ENCODE results near the gene OLFM1.
"Not testable (repeated sequence)": the region's sequence is repeated elsewhere in the genome, so short reads cannot be mapped to it uniquely, and the experiment has no call there.

Gene OLFM1

GRCh38 chr9:135135929-135136315, 48.5 kb downstream of the OLFM1 start:
- DNase-seq: no peak

GRCh38 chr9:135136481-135136880, 49.0 kb downstream of the OLFM1 start:
- DNase-seq: peak; percentile 84

DNA sequence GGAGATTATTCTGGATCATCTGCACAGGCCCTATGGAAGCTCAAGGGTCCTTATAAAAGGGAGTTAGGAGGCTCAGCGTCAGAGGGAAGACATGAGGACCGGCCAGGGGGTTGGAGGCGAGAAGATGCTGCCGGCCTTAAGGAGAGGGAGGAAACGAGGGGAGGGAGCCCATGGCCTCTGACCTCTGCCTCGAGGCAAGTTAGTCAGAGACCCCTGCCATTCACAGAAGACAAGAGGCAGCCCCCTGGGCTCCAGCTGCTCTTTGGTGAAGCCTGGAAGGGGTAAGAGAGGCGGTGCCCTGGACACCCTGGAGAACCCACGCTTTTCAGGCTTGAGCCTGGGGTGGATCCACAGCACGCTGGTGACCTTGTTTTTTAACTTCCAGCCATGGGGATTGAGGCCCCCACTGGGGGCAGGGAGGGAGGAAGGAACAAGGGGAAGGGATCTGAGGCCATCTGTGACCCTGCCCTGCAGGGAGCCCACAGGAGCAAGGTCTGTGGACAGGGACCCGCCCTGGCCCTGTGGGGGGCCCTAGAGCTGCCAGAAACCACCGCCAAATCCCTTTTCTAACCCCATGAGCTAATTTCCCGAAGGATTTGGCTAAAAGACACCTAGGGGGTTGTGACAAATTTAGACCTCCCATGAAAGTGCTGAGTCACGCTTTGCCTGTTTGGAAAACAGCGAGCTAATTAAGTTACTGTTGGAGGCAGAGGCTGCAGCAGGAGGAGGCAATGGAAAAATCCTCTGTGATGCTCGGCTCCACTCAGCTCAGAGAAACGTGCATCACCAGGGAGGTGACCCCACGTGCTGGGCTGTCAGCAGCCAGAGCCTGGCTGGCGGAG, 49.7 kb downstream of the OLFM1 start:
- DNase-seq: peak; percentile 89

- DNase-seq: no peak
Observed at GRCh38 chr9:135138078-135138855, 50.8 kb downstream of the OLFM1 start.

DNA sequence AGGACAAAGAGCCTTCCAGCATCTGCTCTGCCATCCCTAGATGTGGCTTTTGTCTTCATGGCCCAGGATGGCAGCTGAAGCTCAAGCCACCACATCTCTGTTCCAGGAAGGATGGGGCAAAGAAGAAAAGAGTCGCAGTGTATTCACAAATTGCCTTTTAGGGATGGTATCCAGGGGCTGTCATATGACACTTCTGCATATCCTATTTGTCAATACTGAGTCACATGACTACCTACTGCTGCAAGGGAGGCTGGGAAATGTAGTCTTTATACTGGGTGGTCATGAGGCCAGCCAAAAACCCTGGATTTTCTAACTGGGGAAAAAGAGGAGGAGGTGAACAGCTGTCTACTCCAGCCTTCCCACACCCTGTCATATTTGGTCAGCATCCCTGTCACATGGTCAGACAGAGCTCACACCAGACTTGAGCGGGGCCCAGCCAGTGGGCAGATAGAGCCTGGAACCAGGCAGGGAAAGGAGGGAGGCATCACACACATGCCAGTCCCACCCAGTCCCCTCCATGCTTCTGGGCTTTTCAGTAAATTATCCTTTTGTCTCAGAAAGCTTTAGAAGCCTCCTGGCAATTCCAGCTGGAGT, 52.0 kb downstream of the OLFM1 start:
- peak; percentile 31 for DNase-seq

- DNase-seq: no peak
Observed at GRCh38 chr9:135141183-135141774, 53.8 kb downstream of the OLFM1 start.

DNA sequence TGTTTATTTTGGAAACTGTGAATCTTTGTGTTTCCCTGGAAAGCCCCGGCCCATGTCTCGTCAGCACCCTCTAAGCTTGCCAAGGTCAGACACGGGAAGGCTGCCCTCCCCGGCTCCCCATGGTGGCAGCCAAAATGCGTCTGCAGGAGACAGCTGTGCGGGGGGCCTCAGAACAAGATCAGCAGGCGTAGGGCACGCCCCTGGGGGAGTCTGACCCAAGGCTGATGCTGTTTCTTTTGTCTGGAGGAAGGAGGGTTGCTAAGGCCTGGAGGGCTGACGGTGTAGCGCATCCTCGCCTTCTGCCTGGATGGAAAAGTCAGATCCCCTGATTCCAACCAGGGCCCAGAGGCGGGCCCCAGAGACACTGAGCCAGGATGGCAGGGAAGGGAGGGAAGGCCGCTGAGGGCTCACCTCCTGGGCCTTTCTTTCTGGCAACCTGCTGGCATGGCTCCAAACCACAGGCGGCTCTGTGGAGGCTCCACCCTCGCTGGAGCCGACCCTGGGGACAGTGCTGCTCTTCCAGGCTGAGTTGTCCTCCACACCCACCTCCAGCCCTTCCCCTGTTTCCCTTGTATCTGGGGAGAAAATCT, 57.2 kb downstream of the OLFM1 start:
- DNase-seq: peak; percentile 77

DNA sequence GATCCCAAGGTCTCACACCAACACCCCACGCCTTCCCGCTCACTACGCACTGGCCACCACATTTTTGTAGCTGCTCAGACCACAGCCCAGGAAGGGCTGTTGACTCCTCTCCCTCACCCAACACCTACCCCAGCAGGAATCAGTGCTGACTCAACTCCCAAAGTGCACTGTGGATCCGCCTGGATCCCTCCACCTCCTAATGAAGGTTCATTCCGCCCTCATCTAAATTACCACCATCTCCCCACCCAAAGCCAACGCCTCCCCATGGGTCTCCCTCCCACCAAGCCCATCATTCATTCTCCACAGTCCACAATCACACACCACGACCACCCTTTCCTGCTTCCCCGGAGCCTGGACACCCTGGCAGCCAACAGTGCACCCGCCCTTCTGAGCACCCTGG, 57.8 kb downstream of the OLFM1 start:
- no peak for DNase-seq

- DNase-seq: no peak
Observed at GRCh38 chr9:135146241-135146640, 58.8 kb downstream of the OLFM1 start.

- peak; percentile 26 for DNase-seq
Observed at GRCh38 chr9:135146766-135147473, 59.5 kb downstream of the OLFM1 start.

DNA sequence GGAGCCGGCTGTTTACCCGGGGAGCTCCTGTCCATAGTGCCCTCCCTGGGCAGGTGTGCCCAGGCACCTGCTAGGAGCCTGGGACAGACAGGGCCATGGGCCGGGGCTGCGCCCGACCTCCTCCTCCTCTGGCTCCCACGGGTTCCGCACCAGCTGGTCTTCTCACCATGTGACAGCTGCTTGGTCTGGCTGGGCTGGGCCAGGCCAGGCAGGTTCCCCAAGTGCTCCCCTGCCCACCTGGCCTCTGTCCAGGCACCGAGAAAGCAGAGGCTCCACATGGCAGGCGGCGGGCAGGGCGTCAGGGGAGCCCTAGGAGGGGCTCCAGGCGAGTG, 60.0 kb downstream of the OLFM1 start:
- peak; percentile 26 for DNase-seq

DNA sequence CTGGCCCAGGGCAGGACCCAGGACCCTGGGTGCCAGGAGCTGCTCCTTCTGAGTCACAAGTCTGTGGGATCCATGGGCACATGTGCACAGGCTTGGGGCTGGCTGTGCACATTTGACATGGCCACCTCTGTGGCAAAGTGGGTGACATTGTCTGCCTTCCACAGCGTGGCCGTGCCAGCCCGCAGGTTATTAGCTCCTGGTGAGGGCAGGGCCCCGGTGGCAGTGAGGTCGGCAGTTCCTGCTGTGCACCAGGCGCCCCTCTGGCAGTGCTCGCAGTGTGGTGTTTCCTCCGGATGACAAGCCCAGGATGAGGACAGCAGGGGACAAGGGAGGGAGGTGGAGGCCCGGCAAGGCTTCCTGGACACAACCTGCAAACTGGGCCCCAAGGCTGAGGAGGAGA, 60.5 kb downstream of the OLFM1 start:
- DNase-seq: no peak

- no peak for DNase-seq
Observed at GRCh38 chr9:135148386-135148785, 60.9 kb downstream of the OLFM1 start.

- DNase-seq: not testable (repeated sequence)
Observed at GRCh38 chr9:135149901-135150300, 62.4 kb downstream of the OLFM1 start.

- no peak for DNase-seq
Observed at GRCh38 chr9:135150981-135151380, 63.5 kb downstream of the OLFM1 start.

- no peak for DNase-seq
Observed at GRCh38 chr9:135151757-135152613, 64.5 kb downstream of the OLFM1 start.

GRCh38 chr9:135152614-135153334, 65.3 kb downstream of the OLFM1 start:
- peak; percentile 55 for DNase-seq

DNA sequence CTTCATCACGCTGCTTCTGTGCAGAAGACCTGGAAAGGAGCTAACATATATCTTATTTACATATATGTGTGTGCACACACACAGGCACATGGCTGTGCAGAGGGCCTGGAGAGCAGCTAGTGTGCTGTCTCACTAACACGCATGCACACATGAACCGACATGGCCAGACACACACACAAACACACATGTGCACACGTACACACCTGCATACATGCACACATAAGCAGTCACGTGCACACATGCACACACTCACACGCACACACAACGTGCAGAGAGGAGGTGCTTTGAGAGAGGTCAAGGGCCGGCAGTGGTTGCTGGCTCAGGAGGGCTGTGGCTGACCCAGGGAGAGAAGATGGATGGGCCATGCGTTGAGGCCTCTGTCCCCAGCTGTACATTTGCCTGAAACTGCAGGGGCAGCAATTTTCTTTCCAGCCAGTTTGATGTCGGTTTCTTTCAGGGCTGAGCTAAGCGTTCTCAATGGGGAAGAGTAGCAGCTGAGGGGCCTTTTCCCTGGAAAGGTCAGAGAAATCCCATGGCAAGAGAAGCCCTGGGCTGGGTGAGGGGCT, 66.7 kb downstream of the OLFM1 start:
- no peak for DNase-seq

DNA sequence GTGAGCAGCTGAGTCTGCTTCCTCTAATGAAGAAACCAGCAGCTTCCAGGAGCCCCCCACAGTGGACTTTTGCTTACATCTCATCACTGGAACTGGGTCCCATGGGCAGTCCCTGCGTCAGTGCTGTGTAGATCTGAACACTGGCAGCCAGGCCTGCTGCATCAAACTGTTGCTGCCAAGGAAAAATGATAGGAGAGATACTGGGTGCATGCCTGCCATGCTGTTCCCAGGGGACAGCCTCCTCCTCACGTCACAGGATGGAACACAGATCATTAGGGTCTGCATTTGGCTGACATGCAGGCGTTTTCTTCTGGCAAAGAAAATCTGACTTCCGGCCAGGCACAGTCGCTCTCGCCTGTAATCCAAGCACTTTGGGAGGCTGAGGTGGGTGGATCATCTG, 67.9 kb downstream of the OLFM1 start:
- DNase-seq: no peak

Data from NCI-H82 (cell line).